Stomach (tissue), 9 donors: ENCODE measurements around the gene C1D. TPM values are rescaled to one million over a fixed set of nuclear protein-coding genes. Genes with fewer than 3 reads are reported as not detected.

Experiments used
- DNase-seq, 2 donors: peaks; one replicate each; pipeline versions ENCODE4 v3.0.0 to v3.0.0-alpha.2; 2013 to 2019
- H3K27ac ChIP-seq, 5 donors: fragments of 200-600 bp in 4 of 5; sonication (generic) in 4 of 5; one replicate each; pipeline ENCODE4 v1.5.1; 2013 to 2019; ENCODE audit warnings: mild to moderate bottlenecking in 1 of 5, moderate library complexity in 1 of 5
- H3K27me3 ChIP-seq, 3 donors: fragments of 200-600 bp; sonication (generic); one replicate each; pipeline ENCODE4 v1.5.1; 2017 to 2019; ENCODE audit warnings: mixed run types in 1 of 3
- H3K36me3 ChIP-seq, 4 donors: fragments of 200-600 bp; sonication (generic); 1 replicate in 3 of 4; 2 replicates in 1 of 4; pipeline ENCODE4 v1.5.1; 2016 to 2019
- H3K4me1 ChIP-seq, 4 donors: fragments of 200-600 bp; sonication (generic); one replicate each; pipeline ENCODE4 v1.5.1; 2016 to 2019
- H3K4me3 ChIP-seq, 4 donors: fragments of 200-600 bp; sonication (generic) in 3 of 4; one replicate each; pipeline ENCODE4 v1.5.1; 2016 to 2019; ENCODE audit warnings: mild to moderate bottlenecking in 1 of 4
- H3K9me3 ChIP-seq, 4 donors: fragments of 200-600 bp; sonication (generic); one replicate each; pipeline ENCODE4 v1.5.1; 2016 to 2019
- EP300 ChIP-seq: sonication (generic); formaldehyde crosslinking; IDR thresholded peaks from one replicate; pipeline ENCODE4 v1.6.1; 2017; ENCODE audit warnings: antibody characterized with exemption
- POLR2A ChIP-seq, 4 donors: fragments of 450-650 bp; IDR thresholded peaks; one replicate each; pipeline ENCODE4 v1.6.1; 2016; ENCODE audit warnings: antibody characterized with exemption in 4 of 4, control low read depth in 2 of 4, mild to moderate bottlenecking in 1 of 4, moderate library complexity in 1 of 4
- POLR2AphosphoS5 ChIP-seq, 3 donors: sonication (generic); formaldehyde crosslinking; IDR thresholded peaks; one replicate each; pipeline ENCODE4 v1.6.1; 2016; ENCODE audit warnings: antibody characterized with exemption in 3 of 3
- WGBS, 5 donors: extraction: QIAGEN DNeasy Blood & Tissue Kit in 3 of 5; methylation state at CpG; one replicate each; pipeline versions ENCODE4 v1.1.5 to v1.1.7; 2013 to 2018; 5-methylcytosine and 5-hydroxymethylcytosine counted together
- intact Hi-C: fragments of 100-400 bp; cut with DNase I; formaldehyde crosslinking; loops from one replicate; pipeline ENCODE4 v1.15.1; 2023; ENCODE audit warnings: low total_unique reads
- polyA plus RNA-seq, 3 donors: library from polyadenylated mRNA; stranded (reverse); fragments of 200-250 nt; gene quantifications; one replicate each; pipeline ENCODE4 v1.2.3, GENCODE V29; 2013
- total RNA-seq, 5 donors: library from RNA; depleted of rRNA; stranded (reverse); fragments of >200 nt; gene quantifications; one replicate each; pipeline versions ENCODE4 v1.1.0 to v1.2.3, GENCODE V29; 2014 to 2016
- TF ChIP-seq, protein P1 (sequence below), 7 experiments: fragments of 450-650 bp in 4 of 7; fragments of 200-600 bp in 3 of 7; sonication (generic) in 3 of 7; IDR thresholded peaks; one replicate each; pipeline ENCODE4 v1.5.1; 2016 to 2019; ENCODE audit warnings: antibody characterized with exemption in 7 of 7, control low read depth in 2 of 7, mild to moderate bottlenecking in 1 of 7
- donor health status: healthy with polysubstance abuse.
- donor health status: Bipolar disorder and iron deficiency.
- donor health status: healthy.

Gene C1D
- total and polyA plus RNA-seq, 8 donors: 3.2 to 101 (median 29.5) TPM

DNA sequence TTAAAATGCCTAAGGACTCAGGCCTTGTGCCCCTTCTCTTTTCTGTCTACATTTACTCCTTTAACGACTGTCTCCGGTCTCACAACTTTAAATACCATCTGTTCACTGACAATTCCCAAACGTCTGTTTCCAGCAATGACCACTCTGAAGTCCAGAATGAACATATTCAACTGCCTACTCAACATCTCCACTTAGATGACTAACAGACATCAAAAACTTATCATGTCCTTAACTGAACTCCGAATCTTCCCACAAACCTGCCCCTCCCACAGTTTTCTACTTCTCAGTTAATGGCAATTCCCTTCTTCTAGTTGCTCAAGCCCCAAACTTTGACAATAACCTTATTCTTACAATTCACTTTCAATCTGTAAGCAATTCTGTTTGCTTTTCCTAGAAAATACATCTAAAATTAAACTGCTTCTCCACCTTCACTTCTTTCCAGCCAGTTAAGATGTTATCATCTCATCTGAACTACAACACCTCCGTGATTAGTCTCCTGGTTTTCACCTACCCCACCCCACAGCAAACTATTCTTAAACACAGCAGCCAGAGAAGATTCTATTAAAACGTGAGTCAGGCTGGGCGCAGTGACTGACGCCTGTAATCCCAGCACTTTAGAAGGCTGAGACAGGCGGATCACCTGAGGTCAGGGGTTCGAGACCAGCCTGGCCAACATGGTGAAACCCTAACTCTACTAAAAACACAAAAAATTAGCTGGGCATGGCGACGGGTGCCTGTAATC, 2.8 kb downstream of the C1D start:
- intact Hi-C loops: no loop called here
- no peaks in the 10 kb centered on the region for H3K9me3 ChIP-seq
- H3K27me3 ChIP-seq: no peaks in the 10 kb centered on the region
- DNase-seq: no peak
- TF ChIP-seq POLR2A (IDR thresholded peaks at IDR 0.05): no peak
- no peak for TF ChIP-seq POLR2AphosphoS5 (IDR thresholded peaks at IDR 0.05)
- TF ChIP-seq EP300: no peak
- TF ChIP-seq, protein P1, sequence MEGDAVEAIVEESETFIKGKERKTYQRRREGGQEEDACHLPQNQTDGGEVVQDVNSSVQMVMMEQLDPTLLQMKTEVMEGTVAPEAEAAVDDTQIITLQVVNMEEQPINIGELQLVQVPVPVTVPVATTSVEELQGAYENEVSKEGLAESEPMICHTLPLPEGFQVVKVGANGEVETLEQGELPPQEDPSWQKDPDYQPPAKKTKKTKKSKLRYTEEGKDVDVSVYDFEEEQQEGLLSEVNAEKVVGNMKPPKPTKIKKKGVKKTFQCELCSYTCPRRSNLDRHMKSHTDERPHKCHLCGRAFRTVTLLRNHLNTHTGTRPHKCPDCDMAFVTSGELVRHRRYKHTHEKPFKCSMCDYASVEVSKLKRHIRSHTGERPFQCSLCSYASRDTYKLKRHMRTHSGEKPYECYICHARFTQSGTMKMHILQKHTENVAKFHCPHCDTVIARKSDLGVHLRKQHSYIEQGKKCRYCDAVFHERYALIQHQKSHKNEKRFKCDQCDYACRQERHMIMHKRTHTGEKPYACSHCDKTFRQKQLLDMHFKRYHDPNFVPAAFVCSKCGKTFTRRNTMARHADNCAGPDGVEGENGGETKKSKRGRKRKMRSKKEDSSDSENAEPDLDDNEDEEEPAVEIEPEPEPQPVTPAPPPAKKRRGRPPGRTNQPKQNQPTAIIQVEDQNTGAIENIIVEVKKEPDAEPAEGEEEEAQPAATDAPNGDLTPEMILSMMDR (IDR thresholded peaks at IDR 0.05): no peak
- no peak overlapping the region for H3K27ac ChIP-seq
- peaks cover 23 to 64% (median 50%) of the 10 kb centered on the region in 4 donors for H3K4me1 ChIP-seq
- H3K36me3 ChIP-seq: no peaks in the 10 kb centered on the region
- whole genome bisulfite sequencing, 5 donors: 68 to 77% (median 72%) methylated on average over 12 of the region's 12 CpGs
- H3K4me3 ChIP-seq: no peak overlapping the region

DNA sequence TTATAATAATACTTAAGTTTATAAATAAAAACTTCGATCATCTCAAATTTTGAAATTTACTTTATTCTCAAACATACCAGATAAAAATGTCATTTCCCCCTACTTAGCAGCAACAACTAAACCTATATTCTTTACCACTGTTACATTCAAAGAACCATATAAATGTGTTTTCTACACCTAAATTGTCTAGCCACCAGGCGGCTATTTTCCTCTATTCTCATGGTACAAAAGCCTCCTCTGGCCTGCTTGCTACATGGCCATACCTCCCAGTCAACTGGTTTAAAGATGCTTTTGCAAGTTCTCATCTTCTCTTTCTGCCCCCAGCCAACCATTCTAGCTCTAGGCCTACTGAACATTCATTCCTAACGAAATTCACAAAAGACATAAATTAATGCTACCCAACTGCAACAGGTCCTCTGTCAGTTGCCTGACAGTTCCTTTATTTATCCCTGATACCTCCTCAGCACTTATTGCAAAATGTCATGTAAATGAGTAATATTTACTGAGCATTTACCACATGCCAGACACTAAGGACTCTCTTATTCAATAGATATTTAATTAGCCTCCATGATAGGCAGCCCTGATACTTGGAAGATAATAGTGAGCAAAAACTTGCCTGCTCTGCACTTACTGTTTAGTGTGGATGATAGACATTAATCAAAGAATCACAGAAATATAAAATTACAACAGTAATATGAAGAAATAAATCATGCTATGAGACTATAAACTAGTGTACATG, 5.0 kb downstream of the C1D start:
- intact Hi-C loops: no loop called here
- H3K36me3 ChIP-seq: no peaks in the 10 kb centered on the region
- DNase-seq: no peak
- no peak overlapping the region for H3K4me3 ChIP-seq
- no peaks in the 10 kb centered on the region for H3K9me3 ChIP-seq
- WGBS, 5 donors: 90 to 95% (median 92%) methylated on average over 3 of the region's 3 CpGs
- no peaks in the 10 kb centered on the region for H3K27me3 ChIP-seq
- no peak overlapping the region for H3K27ac ChIP-seq
- TF ChIP-seq POLR2A (IDR thresholded peaks at IDR 0.05) (no peak), EP300 (no peak), POLR2AphosphoS5 (IDR thresholded peaks at IDR 0.05) (no peak)
- TF ChIP-seq, protein P1 (IDR thresholded peaks at IDR 0.05): no peak
- peaks cover 23 to 74% (median 47%) of the 10 kb centered on the region in 4 donors for H3K4me1 ChIP-seq

DNA sequence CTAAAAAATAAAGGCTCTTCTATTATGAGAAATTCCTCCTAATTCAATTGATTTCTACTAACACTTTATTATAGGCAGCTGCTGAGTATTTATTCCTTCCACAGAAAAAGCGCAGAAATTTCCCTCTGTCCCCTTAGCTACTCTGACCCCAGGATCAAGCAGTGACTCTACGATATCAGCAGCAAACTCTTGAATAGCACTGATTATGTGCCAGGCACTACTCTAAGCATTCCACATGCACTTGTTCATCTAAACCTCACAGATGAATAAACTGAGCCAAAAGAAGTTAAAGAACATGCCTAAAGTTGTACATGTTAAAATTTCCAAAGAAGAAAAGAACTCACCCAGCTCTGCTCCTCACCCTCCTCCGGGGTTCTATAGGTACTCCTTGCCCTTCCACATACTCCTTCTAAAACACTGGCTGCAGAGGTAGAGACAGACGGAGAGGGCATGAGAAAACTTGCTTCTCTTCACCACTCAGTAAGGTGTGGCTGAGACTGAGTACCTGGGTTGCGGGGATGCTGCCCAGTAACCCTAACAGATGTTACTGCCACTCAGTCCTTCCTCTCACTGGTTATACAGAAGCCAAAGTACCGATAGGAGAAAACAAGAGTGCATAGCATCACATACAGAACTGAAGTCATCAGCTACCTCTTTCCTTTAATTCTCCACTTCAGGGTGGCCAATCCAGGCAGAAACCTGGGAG, 9.9 kb downstream of the C1D start:
- H3K27me3 ChIP-seq: no peaks in the 10 kb centered on the region
- peaks cover 0 to 67% (median 30%) of the 10 kb centered on the region in 4 donors for H3K4me1 ChIP-seq
- no peak for TF ChIP-seq EP300
- TF ChIP-seq POLR2AphosphoS5 (IDR thresholded peaks at IDR 0.05): no peak
- no peak for TF ChIP-seq POLR2A (IDR thresholded peaks at IDR 0.05)
- TF ChIP-seq, protein P1 (IDR thresholded peaks at IDR 0.05): no peak
- no peak for DNase-seq
- H3K9me3 ChIP-seq: no peaks in the 10 kb centered on the region
- intact Hi-C loops: no loop called here
- H3K36me3 ChIP-seq: no peaks in the 10 kb centered on the region
- WGBS, 5 donors: 73 to 85% (median 83%) methylated on average over 6 of the region's 6 CpGs
- H3K4me3 ChIP-seq: no peak overlapping the region
- H3K27ac ChIP-seq: peak overlapping the region in 2 of 5 donors; percentile 20 to 43

GRCh38 chr2:68050353-68050752, 12.5 kb downstream of the C1D start:
- peaks cover 0 to 75% (median 28%) of the 10 kb centered on the region in 4 donors for H3K4me1 ChIP-seq
- no peaks in the 10 kb centered on the region for H3K9me3 ChIP-seq
- H3K27me3 ChIP-seq: no peaks in the 10 kb centered on the region
- H3K4me3 ChIP-seq: no peak overlapping the region
- no peak for DNase-seq
- H3K36me3 ChIP-seq: peaks cover 0 to 1% (median 0%) of the 10 kb centered on the region in 4 donors
- WGBS, 5 donors: 89 to 95% (median 91%) methylated on average over 2 of the region's 2 CpGs
- intact Hi-C loops: no loop called here
- no peak overlapping the region for H3K27ac ChIP-seq
- TF ChIP-seq EP300: no peak
- TF ChIP-seq, protein P1 (IDR thresholded peaks at IDR 0.05): no peak
- TF ChIP-seq POLR2A (IDR thresholded peaks at IDR 0.05): no peak
- no peak for TF ChIP-seq POLR2AphosphoS5 (IDR thresholded peaks at IDR 0.05)
